K562 (cell line): ENCODE results near the gene RIMS3. TPM values are rescaled to one million over a fixed set of nuclear protein-coding genes. Genes with fewer than 3 reads are reported as not detected.
A peak's percentile ranks its signal among the peaks of the same experiment; 100 is the strongest.

ENCODE experiments used
- CEBPB ChIP-seq: fragments of 450-650 bp; IDR thresholded peaks from 2 replicates; pipeline ENCODE4 v1.6.1; 2016; ENCODE audit warnings: missing genetic modification characterization, missing compliant biosample characterization
- DNMT1 ChIP-seq: fragments of 450-650 bp; IDR thresholded peaks from 2 replicates; pipeline ENCODE4 v1.6.1; 2016; ENCODE audit warnings: antibody characterized with exemption, mild to moderate bottlenecking
- DPF2 ChIP-seq: fragments of 450-650 bp; IDR thresholded peaks from 2 replicates; pipeline ENCODE4 v1.6.1; 2016
- E2F8 ChIP-seq: fragments of 450-650 bp; IDR thresholded peaks from 2 replicates; pipeline ENCODE4 v1.7.1; 2018; ENCODE audit warnings: mild to moderate bottlenecking, low read depth; ENCODE audit not compliant: partially characterized antibody
- EP400 ChIP-seq: fragments of 450-650 bp; IDR thresholded peaks from 2 replicates; pipeline ENCODE4 v1.6.1; 2017; ENCODE audit warnings: antibody characterized with exemption, mild to moderate bottlenecking, moderate library complexity
- GATA2 ChIP-seq: sonication (generic); formaldehyde crosslinking; IDR thresholded peaks from 2 replicates; pipeline ENCODE4 v1.4.0; 2020; ENCODE audit warnings: mild to moderate bottlenecking, missing genetic modification reagents
- MCM3 ChIP-seq: fragments of 450-650 bp; IDR thresholded peaks from 2 replicates; pipeline ENCODE4 v1.6.1; 2016
- MTA1 ChIP-seq: fragments of 450-650 bp; IDR thresholded peaks from 2 replicates; pipeline ENCODE4 v1.6.1; 2017; ENCODE audit warnings: borderline replicate concordance
- NFRKB ChIP-seq: fragments of 450-650 bp; IDR thresholded peaks from 2 replicates; pipeline ENCODE4 v1.6.1; 2016; ENCODE audit warnings: low read depth
- REST ChIP-seq, 2 experiments: fragments of 450-650 bp; formaldehyde crosslinking in 1 of 2; IDR thresholded peaks; 2 replicates each; pipeline versions ENCODE4 v1.4.0 to v1.6.1; 2014 to 2020; ENCODE audit warnings: mild to moderate bottlenecking in 2 of 2, borderline replicate concordance in 1 of 2, low read depth in 1 of 2
- SIRT6 ChIP-seq: IDR thresholded peaks from one replicate; pipeline ENCODE4 v1.6.1; 2012; ENCODE audit warnings: low read depth, mild to moderate bottlenecking, control low read depth, inconsistent platforms, low read length, moderate library complexity
- SRSF7 ChIP-seq: fragments of 200-400 bp; formaldehyde crosslinking; optimal IDR thresholded peaks from 2 replicates; pipeline ENCODE3; 2017; ENCODE audit warnings: mild to moderate bottlenecking, low read depth, low read length
- TRIM24 ChIP-seq, 2 experiments: fragments of 450-650 bp; IDR thresholded peaks; 2 replicates each; pipeline ENCODE4 v1.6.1; 2016
- TRIM28 ChIP-seq: fragments of 450-650 bp; IDR thresholded peaks from 2 replicates; pipeline ENCODE4 v1.6.1; 2017
- ZKSCAN8 ChIP-seq: fragments of 200-800 bp; sonication (Bioruptor generic); IDR thresholded peaks from 2 replicates; pipeline ENCODE4 v1.6.1; 2016; ENCODE audit warnings: missing genetic modification characterization, missing compliant biosample characterization
- ZNF668 ChIP-seq: fragments of 250-450 bp; sonication (Bioruptor Pico); IDR thresholded peaks from 2 replicates; pipeline ENCODE4 v1.8.0; 2022; ENCODE audit warnings: mild to moderate bottlenecking, inconsistent platforms
- polyA plus RNA-seq, 8 experiments: library from polyadenylated mRNA; depleted of rRNA in 4 of 8; stranded (reverse) in 5 of 8; unstranded in 3 of 8; fragments of >200 nt; fragmentation: Nextera tagmentation in 2 of 8; fragmentation: Illumina TruSeq in 1 of 8; extraction: Ambion mirVana in 2 of 8; extraction: Trizol in 1 of 8; gene quantifications; 2 replicates each; pipeline versions ENCODE4 v1.2.1 to v1.2.3, GENCODE V29; 2011 to 2014; ENCODE audit warnings: inconsistent platforms in 1 of 8, missing spikeins in 1 of 8
- total RNA-seq, 7 experiments: library from RNA; depleted of rRNA in 6 of 7; stranded (reverse); fragments of >200 nt in 6 of 7; fragmentation: Illumina TruSeq in 2 of 7; extraction: Trizol in 2 of 7; gene quantifications; 2 replicates each; pipeline versions ENCODE4 v1.2.1 to v1.2.3, GENCODE V29; 2011 to 2021; ENCODE audit warnings: low replicate concordance in 1 of 7
- TF ChIP-seq, protein P1 (sequence below), 2 experiments: fragments of 450-650 bp in 1 of 2; sonication (generic) in 1 of 2; formaldehyde crosslinking in 1 of 2; IDR thresholded peaks in 1 of 2; conservative IDR thresholded peaks in 1 of 2; 2 replicates each; pipeline versions ENCODE4 v1.6.1 to v1.8.1; 2016 to 2023; ENCODE audit warnings: mild to moderate bottlenecking in 2 of 2, moderate library complexity in 2 of 2, inconsistent platforms in 1 of 2, missing genetic modification reagents in 1 of 2

Gene RIMS3
- total and polyA plus RNA-seq, 9 of the 15 experiments (the other 6 are each of a cell fraction or from before 2014, with no cell fraction given), result 0.06 to 1.2 (median 0.59) TPM

DNA sequence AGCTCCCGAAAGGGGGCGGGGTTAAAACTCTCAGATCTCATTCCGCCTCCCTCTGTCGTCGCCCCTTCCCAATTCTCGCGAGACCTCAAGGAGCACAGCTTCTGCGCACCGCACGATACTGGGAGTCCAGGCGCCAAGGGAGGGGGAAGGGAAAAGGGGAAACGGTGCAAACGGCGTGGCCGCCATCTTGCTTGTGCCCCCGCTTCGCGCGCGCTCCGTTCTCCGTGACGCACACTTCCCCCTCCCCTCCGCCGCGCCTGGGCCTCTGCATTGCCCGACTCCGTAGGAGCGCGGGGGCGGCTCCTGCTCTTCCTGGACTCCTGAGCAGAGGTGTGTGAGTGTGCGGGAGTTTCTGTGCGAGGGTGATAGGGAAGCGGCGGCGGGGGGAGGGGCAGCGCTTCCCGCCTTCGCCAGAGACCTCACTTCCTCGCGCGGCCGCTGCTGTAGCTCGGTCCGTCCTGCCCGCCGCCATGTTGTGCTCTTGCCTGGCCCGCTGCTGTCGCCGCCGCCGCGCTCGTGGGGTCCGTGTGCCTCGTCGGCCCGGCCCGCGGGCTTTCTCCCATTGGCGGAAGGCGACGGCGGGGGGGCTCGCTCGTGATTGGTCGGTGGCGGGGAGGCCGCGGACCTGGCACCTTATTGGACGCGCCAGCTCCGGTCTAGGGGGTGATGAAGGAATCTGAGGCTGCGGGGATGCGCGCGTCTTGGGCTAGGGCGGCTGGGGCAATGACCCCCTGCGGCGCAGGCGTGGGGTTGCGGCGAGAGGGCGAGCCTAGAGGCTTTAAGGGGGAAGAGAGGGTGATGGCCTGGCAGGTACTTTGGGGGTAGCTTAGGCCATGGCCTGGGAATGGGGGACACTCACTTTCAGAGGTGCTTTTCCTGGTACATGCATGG is 26.3 kb upstream of the RIMS3 start, which contains the start of gene NFYC (continued):
- TF ChIP-seq SRSF7 (peak; percentile 60), ZKSCAN8 (no peak; the same call in 1 of the 2 replicates), SIRT6 (no peak), TRIM28 (no peak), TRIM24 (IDR thresholded peaks at IDR 0.05) (peak; percentile 73 to 85), CEBPB (tag) (no peak), REST (IDR thresholded peaks at IDR 0.05; ENCODE audit: borderline replicate concordance) (no peak), REST (CRISPR knock-in tag; IDR thresholded peaks at IDR 0.05; ENCODE audit: low read depth) (peak; percentile 69), ZNF668 (CRISPR knock-in tag) (no peak), DPF2 (peak; percentile 61; the same call in 1 of the 2 replicates), MCM3 (no peak), EP400 (peak; percentile 100), GATA2 (CRISPR knock-in tag) (no peak), MTA1 (peak; percentile 68), DNMT1 (no peak), NFRKB (peak; percentile 100), E2F8 (peak; percentile 81)
- TF ChIP-seq, protein P1, sequence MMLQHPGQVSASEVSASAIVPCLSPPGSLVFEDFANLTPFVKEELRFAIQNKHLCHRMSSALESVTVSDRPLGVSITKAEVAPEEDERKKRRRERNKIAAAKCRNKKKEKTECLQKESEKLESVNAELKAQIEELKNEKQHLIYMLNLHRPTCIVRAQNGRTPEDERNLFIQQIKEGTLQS (IDR thresholded peaks at IDR 0.05), result peak; percentile 55; the same call in 1 of the 2 replicates
- TF ChIP-seq, protein P1 (CRISPR knock-in tag; conservative IDR thresholded peaks at IDR 0.05), result peak; percentile 48
